Body of pancreas (tissue), 4 donors: ENCODE results near the gene LIMK1.

Experiments used
- CTCF ChIP-seq, 7 experiments: fragments of 450-650 bp in 4 of 7; fragments of 200-600 bp in 3 of 7; sonication (generic) in 3 of 7; IDR thresholded peaks; one replicate each; pipeline ENCODE4 v1.5.1; 2016 to 2019; ENCODE audit warnings: antibody characterized with exemption in 7 of 7
- POLR2A ChIP-seq, 3 donors: fragments of 450-650 bp; IDR thresholded peaks; one replicate each; pipeline ENCODE4 v1.6.1; 2016; ENCODE audit warnings: antibody characterized with exemption in 3 of 3, mild to moderate bottlenecking in 2 of 3

DNA sequence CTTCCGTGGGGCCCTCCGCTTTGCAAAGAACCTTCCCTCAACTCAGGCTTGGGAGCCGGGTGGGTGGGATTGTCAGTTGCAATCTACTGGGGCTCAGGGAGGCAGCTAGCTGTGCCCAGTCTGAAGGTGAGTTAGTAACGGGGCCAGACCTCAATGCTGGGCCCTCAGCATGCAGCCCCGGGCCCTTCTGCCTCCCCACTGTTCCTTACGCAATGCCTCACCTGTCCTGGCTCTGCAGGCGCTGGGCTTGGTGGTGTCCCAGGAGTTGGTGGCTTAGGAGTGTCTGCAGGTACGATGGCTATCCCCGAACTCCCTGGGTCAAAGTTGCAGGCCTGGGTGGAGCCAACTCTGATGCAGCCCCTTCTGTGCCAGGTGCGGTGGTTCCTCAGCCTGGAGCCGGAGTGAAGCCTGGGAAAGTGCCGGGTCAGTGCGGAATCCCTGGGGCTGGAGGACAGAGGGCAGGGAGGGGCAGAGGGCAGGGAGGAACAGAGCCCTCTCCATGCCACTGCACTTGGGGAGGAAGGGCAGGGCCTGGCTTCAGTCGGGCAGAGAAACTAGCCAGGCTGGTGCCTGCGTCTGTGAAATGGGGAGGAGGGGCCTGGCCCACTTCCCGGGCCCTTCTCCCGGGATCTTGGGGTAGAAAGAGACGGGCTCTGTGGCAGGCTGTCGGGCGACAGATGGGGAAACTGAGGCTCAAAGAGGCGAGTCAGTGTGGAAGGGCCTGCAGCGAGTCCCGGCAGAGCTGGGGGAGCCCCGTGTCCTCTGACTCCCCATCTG is 40.7 kb upstream of the LIMK1 start:
- TF ChIP-seq CTCF (IDR thresholded peaks at IDR 0.05) (no peak), POLR2A (IDR thresholded peaks at IDR 0.05) (no peak)
